HL-60 (cell line): ENCODE measurements around the gene FABP1.

ENCODE experiments used
- DNase-seq, 2 experiments: peaks; one replicate each; pipeline ENCODE4 v3.0.0-alpha.2; 2010 to 2020; ENCODE audit warnings: low read depth in 1 of 2, low spot score in 1 of 2
- H3K27ac ChIP-seq: fragments of 250-450 bp; sonication (Bioruptor Pico); replicated peaks from 2 replicates; pipeline ENCODE4 v1.5.1; 2020; ENCODE audit warnings: mild to moderate bottlenecking, moderate library complexity
- H3K27me3 ChIP-seq: fragments of 250-450 bp; sonication (Bioruptor Pico); 2 replicates; pipeline ENCODE4 v1.5.1; 2021; ENCODE audit warnings: mild to moderate bottlenecking, moderate library complexity; ENCODE audit not compliant: insufficient read depth, poor library complexity, severe bottlenecking
- H3K4me3 ChIP-seq: replicated peaks from 2 replicates; pipeline ENCODE4 v1.5.1; 2011; ENCODE audit warnings: mild to moderate bottlenecking, control low read depth, low read length; ENCODE audit not compliant: insufficient read depth
- GABPA ChIP-seq: IDR thresholded peaks from 2 replicates; pipeline ENCODE4 v1.6.1; 2012; ENCODE audit warnings: low read depth
- POLR2AphosphoS5 ChIP-seq: IDR thresholded peaks from 2 replicates; pipeline ENCODE4 v1.6.1; 2012; ENCODE audit warnings: low read depth
- REST ChIP-seq: IDR thresholded peaks from 2 replicates; pipeline ENCODE4 v1.6.1; 2012; ENCODE audit warnings: low read depth; ENCODE audit not compliant: insufficient replicate concordance
- SPI1 ChIP-seq: IDR thresholded peaks from 2 replicates; pipeline ENCODE4 v1.6.1; 2012; ENCODE audit warnings: low read depth, mild to moderate bottlenecking, borderline replicate concordance
- TF ChIP-seq, protein P1 (sequence below): IDR thresholded peaks from one replicate; pipeline ENCODE4 v1.5.1; 2011; ENCODE audit warnings: low read length, control low read depth, inconsistent platforms; ENCODE audit not compliant: insufficient read depth

Gene FABP1

DNA sequence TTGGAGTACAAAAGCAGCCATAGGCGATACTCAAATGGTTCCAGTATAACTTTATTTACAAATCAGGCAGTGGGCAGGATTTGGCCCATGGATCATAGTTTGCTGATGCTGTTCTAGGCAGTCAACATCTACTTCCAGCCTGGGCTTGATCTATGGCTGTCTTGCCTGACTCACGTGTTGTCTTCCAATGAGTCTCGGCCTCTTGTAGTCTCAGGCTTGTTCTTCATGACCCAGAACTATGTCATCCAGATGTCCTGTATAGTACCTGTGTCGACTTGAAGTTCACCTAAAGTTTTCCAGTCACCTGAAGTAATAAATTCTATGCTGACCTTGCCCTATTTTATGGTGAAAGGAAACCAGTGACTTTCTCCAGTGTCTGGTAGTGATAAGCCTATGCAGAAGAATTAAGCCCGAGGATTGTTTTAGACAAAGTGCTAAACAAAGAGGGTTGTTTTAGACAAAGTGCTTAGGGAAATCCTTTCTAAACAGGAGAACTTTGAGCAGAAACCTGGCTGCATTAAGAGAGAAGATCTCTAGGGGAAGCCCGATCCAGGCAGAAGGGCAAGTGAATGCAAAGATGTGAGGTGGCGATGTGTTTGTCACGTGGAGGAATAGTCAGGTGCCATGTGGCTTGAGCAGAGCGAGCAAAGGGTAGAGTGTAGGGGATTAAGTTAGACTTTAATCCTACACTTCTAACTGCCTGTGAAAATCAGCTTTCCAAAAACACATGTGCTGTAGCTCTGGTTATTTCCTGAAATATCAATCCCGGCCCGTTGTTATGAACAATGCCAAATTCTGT lies 33.8 kb upstream of the FABP1 start:
- Histone ChIP-seq H3K4me3 (no peak overlapping the region), H3K27ac (no peak overlapping the region), H3K27me3 (no peaks in the 10 kb centered on the region)
- TF ChIP-seq GABPA: no peak
- no peak for TF ChIP-seq REST
- TF ChIP-seq SPI1: no peak
- TF ChIP-seq, protein P1, sequence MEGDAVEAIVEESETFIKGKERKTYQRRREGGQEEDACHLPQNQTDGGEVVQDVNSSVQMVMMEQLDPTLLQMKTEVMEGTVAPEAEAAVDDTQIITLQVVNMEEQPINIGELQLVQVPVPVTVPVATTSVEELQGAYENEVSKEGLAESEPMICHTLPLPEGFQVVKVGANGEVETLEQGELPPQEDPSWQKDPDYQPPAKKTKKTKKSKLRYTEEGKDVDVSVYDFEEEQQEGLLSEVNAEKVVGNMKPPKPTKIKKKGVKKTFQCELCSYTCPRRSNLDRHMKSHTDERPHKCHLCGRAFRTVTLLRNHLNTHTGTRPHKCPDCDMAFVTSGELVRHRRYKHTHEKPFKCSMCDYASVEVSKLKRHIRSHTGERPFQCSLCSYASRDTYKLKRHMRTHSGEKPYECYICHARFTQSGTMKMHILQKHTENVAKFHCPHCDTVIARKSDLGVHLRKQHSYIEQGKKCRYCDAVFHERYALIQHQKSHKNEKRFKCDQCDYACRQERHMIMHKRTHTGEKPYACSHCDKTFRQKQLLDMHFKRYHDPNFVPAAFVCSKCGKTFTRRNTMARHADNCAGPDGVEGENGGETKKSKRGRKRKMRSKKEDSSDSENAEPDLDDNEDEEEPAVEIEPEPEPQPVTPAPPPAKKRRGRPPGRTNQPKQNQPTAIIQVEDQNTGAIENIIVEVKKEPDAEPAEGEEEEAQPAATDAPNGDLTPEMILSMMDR: no peak
- no peak for TF ChIP-seq POLR2AphosphoS5
- DNase-seq: no peak

- TF ChIP-seq SPI1 (no peak), REST (no peak), POLR2AphosphoS5 (no peak), GABPA (no peak)
- TF ChIP-seq, protein P1: no peak
- Histone ChIP-seq H3K27me3 (no peaks in the 10 kb centered on the region), H3K27ac (no peak overlapping the region), H3K4me3 (no peak overlapping the region)
- DNase-seq: no peak
These were observed 32.7 kb upstream of the FABP1 start for GRCh38 chr2:88160517-88160916.

DNA sequence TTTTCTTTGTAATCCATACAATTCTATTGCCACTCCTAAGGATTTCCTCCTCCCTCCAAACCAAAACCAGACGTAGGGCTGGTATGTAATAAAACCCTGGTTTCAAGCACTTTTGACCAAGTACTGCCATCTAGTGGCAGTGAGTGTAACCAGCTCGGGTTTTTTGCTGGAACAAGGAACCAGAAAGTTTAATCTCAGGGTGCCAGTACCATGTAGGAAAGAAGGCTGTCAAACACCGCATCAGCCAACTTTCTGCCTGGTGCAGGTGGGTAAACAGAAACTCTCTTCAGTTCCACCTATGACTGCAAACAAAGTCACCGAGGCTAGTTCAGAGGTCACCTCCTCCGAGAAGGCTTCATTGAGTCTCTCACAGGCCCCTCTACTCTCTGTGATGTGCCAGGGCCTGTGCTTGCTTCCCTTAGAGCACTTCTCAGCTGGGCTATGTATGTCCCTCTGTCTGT lies 32.1 kb upstream of the FABP1 start:
- no peak overlapping the region for H3K4me3 ChIP-seq

More for the DNA sequence above, 32.1 kb upstream of the FABP1 start:
- peak; percentile 23 to 75 for DNase-seq
- TF ChIP-seq, protein P1: peak; percentile 52
- no peak for TF ChIP-seq REST
- Histone ChIP-seq H3K27me3 (no peaks in the 10 kb centered on the region), H3K27ac (no peak overlapping the region)
